ENCODE data around the gene NANOS3.
"Not testable (repeated sequence)": the region's sequence is repeated elsewhere in the genome, so short reads cannot be mapped to it uniquely, and the experiment has no call there.

The NANOS3 gene

DNA sequence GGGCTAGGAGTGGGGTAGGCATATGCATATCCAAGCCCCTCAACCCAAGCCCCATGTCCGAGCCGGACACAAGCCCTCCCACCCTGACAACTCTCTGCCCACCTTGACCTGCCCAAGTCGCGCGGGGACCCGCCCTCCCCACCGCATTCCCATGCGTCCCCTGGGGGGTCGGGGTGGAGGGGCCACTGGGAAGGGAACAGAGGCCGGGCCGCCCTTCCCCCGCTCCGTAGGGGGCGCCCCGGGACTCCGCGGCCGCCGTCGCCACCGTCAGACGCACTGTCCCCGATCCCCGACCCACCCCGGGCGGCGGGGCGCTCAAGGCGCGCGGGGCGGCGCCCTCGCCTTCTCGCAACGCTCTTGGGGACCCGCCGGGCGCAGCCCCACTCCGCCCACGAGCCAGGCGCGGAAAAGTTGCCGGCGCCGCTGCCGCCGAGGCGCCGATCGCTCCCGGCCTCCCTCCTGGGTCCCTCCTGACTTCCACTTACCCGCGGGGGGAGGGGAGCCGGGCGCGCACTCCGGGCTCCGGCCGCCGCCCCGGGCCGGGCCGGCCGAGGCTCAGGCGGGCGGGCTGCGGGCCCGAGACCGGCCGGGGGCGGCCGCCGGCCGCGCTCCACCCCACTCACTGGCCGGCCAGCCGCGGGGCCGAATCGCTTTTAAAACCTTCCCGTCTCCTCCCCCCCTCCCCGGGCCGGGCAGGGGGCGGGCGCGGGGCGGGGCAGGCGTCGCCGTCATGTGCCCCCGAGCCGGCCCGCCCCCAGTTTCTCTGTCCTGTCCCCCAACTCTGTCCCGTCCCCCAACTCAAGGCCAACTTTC lies 34.4 kb upstream of the NANOS3 start:
- DNase-seq = peak in 5 of 10 donors; percentile 54 to 92 (median 82)
- intact Hi-C loops (cut with DNase I) = no loop called here

DNA sequence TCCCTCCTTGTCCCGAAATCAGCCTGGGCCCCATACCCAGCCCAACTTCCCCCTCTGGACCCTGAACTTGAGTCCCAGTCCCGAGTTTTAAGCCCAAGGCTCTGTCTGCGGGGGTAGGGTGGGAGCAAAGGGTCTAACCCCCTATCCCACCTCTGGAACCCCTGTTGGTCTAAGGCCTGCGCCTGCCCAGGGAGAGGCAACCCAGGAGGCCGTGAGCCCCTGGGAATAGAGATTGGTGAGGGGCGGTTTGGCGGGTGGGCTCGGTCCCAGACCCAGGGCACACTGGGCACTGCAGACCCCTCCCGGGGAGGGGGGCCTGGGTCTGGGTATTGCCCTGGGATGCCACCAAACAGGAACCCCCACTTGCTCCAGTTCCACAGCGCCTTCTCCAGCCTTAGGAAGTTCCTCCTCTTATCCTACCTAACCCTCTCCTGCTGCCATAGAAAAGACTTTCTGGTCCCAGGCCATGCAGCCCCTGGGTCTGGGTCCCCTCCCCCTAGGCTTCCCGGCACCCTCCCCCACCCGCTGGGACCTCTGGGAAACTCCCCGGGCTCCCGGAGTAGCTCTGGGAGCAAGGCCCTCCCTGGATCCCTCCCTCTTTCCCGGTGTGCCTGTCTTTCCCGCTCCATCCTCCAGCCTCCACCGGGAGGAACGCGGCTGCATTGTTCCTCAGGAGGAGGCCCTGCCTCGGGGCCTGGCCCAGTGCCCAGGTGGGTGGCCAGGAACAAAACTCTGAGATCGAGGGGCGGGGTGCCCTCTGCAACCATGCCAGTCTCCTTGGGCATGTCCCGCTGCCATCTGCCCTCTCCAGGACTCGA lies 33.6 kb upstream of the NANOS3 start:
- peak in 2 of 10 donors; percentile 81 to 87 for DNase-seq
- intact Hi-C loops (cut with DNase I) = no loop called here

DNA sequence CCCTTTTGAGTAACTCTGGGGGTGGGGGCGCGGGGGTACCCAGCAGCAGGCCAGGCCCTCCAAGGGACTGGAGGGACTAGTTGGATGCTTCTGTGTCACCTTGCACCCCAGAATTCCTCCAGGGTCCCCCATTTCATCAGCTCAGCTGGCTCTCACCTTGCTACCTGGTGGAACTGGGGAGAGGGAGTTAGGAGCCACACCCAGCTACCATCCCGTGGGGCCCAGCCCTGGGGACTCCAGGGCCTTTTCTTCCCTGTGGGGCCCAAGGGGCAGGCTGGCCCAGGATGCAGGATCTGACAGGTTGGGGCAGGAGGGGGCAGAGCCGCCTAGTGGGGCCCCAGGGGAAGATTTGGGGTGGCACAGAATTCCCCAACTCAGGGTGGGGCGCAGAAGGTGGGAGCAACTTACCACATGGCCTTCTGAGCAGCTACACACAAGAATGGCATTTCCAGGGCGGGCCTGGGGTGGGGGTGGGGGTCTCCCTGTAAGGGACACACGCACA lies 32.8 kb upstream of the NANOS3 start:
- DNase-seq = no peak
- intact Hi-C loops (cut with DNase I) = no loop called here

DNA sequence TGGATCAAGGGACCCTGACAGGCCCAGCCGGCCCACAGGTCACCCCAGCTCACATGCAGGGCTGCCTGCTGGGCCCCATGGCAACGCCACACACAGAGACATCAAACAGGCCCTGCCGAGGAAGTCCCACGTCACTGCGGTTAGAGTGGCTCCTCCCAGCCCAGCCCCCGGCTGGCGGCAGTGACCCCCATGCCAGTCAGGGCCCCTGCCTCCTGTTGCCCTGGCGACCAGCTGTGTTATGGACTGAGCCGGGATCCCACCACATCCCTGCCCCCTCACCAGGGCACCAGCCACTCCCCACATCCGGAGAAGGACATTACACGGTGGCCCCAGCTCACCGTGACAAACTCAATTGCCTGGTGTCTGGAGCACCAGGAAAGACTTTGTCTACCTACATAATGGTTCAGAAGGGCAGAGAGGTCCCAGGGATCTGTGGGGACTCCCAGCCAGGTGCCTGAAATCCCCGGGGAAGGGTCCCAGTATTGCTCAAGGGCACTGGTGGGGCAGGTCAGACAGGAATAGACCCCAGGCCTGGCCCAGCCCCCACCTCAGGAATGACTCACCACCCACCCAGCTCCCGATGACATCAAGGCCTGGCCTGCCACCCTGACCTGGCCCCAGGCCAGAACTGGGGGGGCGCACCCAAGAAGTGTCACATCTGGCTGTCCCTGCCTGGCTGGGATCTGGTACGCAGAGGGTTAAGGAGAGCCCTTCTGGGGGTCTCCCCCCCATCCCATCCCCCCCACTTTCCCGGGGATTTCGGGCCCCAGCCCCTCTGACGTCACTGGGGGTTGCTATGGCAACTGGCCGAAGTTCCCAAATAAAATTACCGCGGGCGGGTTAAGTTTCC lies 30.2 kb upstream of the NANOS3 start:
- peak in 8 of 10 donors; percentile 50 to 92 (median 64) for DNase-seq
- intact Hi-C loops (cut with DNase I) = no loop called here

DNA sequence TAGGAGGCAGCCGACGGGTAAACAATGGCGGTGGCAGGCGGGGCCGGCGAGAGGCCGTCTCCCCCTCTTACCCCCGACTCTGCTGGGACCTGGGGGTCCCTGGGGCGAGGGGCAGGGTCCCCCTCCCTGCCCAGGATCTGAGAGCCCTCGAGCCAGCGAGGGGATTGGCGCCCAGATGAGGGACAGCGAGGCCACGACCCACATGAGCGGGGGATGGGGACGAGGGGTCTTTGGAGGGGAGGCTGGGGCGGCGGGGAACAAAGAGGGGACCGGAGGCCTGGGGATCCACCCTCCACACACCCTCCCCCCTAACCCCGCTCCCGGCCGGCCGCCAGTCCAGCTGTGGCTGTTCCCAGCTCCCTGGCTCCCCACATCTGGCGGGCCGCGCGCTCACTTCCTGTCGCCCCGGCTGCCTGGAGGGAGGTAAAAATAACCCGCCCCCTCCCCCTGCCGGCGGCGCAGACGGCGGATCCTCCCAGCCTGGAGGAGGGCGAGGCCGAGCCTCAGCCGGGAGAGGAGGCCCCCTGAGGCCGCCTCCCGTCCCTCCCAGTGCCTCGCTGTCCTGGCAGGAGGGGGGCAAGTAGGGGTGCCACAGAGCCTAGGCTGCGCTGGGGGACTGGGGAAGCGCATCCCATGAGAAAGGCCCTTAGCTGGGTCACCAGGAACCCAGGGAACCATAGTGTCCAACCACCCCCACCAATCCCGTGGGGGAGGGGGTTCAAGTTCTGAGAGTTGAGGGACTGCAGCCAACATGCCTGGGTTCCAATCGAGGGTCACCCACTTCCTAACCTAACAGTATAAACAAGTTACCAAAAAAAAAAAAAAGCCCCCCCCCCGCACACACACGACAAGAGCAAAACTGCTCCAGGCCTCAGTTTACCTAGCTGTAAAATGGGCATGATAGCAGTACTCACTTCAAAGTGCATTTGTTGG lies 29.3 kb upstream of the NANOS3 start:
- intact Hi-C loops (cut with DNase I) = no loop called here
- peak; percentile 62 to 96 (median 78) for DNase-seq

DNA sequence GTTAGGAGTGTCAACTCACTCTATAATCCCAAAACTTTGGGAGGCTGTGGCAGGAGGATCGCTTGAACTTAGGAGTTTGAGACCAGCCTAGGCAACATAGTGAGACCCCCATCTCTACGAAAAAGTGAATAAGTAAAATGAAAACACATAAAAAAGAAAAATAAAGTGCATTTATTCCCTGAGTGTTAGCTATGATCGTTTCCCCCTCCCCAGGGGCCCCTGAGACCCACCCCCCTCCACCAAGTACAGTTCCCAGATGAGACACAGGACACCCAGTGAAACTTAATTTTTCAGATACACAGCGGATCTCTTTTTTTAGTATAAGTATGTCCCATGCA lies 28.6 kb upstream of the NANOS3 start:
- DNase-seq = no peak
- intact Hi-C loops (cut with DNase I) = no loop called here

DNA sequence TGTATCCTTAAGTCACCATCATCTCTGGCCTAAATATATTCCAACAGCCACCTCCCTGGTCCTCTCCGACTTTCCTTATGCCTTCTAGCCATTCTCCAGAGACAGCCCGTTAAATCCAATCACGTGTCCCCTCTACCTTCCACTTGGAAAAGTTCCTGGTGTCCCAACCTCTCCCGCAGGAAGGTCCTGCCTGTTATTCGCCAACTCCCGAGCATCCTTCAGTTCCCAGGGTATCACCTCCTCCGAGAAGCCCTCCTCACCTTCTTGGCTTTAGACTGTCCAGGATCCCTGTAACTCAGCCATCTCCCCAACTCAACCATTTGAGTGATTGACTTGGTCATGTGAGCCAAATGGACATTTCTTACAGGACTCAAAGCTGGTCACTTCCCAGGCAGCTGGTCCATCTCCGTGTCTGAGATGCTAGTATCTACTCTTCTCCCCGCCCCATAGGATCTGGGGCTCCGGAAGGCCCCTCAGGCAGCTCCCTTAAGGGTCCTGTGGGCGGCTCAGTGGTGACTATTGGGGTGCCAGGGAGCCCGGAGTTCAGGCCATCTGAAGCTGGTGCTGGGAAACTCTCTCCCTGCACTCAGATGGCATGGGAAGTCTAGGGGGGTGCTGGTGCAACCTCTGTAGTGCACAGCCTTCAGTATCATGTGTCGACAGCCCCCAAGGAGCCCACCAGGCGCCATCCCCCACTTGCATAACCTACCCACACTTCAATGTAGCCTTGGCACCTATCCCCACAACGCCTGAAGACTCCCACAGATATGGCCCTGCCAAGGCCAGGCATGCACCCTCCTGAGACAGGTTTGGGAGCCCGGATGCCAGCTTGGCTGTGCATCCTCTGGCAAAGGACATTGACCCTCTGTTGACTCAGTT lies 27.9 kb upstream of the NANOS3 start:
- no peak for DNase-seq

DNA sequence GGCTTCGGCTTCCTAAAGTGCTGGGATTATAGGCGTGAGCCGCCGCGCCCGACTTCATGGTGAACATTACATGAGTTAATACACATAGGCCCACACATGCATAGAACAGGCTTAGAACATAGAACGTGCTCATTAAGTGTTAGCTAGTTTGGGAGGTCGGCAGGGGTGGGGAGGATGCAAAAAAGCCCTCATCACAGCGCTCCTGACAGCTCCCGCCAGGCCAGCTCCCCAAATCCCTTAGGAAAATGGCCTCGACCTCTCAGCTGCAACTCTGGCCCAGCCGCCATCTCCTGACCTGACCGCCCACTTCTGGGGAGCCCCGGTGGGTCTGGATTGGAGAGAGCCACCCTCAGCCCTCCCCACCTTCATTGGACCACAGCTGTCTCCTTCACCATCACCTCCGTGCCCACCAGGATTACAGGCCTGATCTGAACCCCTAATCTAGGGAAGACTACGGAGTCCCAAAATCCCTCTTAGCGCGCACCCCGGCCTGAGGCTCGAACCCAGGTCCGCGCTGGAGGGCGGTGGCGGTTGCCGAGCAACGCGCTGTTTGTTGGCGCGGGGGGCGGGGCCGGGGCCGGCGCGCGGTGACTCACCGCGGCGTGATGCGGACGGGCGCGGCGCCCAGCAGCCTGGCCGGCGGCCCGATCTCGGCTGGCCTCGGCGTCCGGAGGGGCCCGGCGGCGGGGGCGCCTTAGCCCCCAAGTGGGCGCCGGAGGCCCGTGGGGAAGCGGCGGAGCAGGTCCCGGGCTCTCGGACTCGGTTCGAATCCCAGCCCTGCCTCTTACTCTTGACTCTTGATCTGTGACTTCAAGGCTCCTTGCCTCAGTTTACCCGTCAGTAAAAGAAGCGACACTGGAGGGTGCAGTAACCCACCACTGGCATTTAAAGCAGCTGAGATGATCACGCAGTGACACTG lies 26.7 kb upstream of the NANOS3 start:
- intact Hi-C loops (cut with DNase I) = no loop called here
- DNase-seq = peak; percentile 61 to 97 (median 70)

More for the DNA sequence above, 27.9 kb upstream of the NANOS3 start:
- intact Hi-C loops (cut with DNase I) = no loop called here

DNA sequence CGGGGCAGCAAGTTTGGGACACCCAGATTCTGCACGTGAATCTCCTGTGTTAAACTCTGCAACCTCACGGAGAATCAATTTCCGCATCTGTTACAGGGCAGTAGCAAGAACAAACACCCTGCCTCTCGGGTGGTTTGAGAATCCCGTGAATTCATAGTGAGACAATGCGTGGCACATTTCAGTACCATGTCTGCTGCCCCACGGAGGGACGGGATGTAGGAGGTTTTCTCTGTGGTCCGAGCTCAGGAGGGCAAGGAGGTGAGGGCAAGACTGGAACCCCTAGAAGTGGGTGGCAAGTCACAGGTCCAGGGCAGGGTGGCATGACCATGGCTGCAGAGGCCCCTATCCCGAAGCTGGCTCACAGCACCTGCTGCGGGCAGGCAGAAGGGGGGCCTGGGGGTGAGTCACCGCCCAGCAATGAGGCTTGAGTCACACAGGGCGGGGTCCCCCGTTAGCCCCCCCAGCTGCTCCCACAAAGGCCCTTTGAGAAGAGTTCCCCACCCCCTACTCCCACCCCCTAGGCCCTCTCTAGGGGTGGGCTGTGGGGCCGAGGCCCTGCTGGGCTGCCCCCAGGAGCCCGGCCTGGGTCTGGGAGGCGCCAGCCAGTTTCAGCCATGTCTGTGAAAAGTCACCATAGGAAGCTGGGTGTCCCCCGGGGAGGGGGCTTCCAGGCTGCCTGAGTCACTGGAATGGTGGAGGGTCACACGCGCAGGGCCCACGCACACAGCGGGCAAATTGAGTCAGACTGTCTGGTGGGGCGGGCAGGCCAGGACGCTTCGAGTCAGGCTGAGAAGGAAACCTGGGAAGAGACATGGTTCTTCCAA lies 25.8 kb upstream of the NANOS3 start:
- intact Hi-C loops (cut with DNase I) = no loop called here
- peak in 7 of 10 donors; percentile 52 to 95 (median 78) for DNase-seq

DNA sequence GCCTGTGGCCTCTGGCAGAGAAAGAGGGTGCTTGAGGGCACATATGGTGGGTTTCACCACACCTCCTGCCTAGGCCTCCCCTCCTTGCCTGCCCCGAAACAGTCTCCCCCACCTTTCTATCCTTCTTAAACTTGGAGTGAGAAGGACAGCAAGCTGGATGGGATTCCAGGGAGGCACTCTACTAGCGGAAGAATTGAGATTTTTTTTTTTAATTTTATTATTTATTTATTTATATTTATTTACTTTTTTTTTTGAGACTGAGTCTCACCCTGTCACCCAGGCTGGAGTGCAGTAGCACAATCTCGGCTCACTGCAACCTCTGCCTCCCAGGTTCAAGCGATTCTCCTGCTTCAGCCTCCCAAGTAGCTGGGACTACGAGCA lies 25.2 kb upstream of the NANOS3 start:
- intact Hi-C loops (cut with DNase I); DNase-seq: not testable (repeated sequence)

DNA sequence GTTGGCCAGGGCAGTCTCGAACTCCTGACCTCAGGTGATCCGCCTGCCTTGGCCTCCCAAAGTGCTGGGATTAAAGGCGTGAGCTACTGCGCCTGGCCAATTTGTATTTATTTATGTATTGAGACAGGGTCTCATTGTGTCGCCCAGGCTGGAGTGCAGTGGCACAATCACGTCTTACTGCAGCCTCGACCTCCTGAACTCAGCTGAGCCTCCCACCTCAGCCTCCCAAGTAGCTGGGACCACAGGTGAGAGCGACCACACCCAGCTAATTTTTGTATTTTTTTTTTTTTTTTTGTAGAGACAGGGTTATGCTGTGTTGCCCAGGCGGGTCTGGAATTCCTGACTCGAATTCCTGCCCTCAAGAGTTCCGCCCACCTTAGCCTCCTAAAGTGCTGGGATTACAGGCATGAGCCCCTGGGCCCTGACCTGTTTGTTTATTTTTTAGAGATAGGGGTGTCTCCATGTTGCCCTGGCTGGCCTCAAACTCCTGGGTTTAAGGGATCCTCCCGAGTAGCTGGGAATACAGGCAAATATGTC lies 24.7 kb upstream of the NANOS3 start:
- intact Hi-C loops (cut with DNase I); DNase-seq: not testable (repeated sequence)

DNA sequence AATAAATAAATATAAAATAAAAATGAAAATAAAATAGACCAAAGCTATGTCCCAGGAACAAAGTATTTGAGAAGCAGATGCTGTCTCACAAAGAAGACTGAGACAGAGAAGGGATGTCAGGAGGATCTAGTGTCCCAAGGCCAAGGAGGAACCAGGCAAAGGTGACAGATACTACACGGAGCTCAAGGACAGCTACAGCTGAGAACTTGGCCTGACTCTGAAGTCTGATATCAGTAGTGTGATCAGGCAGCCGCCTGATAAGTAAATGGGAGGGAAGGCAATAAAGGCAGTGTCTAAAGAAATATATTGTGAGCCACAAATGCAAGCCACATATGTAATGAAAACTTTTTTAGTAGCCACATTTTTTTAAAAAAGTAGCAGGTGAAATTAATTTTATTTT lies 20.4 kb upstream of the NANOS3 start:
- no peak for DNase-seq
- intact Hi-C loops (cut with DNase I) = no loop called here

DNA sequence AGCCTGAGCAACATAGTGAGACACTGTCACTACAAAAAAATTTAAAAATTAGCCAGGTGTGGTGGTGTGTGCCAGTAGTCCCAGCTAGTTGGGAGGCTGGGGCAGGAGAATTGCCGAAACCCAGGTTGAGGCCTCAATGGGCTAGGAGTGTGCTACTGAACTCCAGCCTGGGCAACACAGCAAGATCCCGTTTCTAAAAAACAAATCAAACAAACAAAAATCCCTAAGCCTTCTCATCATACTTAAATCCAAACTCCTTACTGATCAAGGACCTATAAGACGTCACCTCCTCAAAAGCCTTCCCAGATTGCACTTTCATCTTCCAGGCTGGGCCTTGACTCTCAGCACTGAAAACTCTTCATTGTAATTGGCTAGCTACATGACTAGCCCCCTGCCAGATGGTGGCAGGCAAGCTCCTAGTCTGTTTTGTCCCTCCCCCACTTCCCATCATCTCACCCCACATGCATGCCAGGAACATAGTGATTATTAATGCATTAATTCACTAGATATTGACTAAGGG lies 17.5 kb upstream of the NANOS3 start:
- intact Hi-C loops (cut with DNase I) = no loop called here
- no peak for DNase-seq

DNA sequence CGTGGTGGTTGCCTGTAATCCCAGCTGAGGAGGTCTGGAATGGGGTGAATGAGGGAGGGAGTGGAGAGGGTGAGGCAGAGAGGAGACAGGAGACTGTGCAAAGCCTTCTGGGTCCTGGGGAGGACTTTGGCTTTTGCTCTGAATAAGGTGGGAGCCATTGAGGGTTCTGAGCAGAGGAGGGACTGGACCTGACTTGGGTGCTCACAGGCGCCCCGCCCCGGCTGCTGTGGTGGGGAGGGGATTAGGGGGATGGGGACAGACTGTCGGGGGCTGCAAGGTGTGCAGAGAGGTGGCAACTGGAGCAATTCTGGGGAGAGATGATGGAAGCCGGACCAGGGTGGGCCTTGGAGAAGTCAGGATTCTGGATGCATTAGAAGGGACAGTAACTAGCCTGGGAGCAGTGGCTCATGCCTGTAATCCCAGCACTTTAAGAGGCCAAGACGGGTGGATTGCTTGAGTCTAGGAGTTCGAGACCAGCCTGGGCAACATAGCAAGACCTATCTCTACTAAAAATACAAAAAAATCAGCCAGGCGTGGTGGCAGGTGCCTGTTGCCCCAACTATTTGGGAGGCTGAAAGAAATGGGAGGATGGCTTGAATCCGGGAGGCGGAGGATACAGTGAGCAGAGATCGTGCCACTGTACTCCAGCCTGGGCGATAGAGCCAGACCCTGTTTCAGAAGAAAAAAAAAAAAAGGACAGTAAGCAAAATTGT lies 16.1 kb upstream of the NANOS3 start:
- DNase-seq = no peak
- intact Hi-C loops (cut with DNase I) = no loop called here

DNA sequence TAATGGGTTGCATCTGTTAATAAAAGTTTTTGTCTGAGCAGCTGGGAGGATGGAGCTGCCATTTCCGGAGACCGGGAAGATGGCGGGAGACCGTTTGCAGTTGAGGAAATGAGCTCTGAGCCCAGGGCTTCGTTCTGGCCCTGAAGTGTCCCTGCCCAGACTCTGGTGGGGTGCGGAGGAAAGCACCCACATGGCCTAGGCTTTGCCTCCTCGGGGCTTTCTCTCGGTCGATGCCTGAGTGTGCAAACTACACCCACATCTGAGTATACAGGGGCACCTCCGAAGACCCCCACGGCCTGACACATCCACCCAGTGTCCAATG lies 15.6 kb upstream of the NANOS3 start:
- DNase-seq = no peak
- intact Hi-C loops (cut with DNase I) = no loop called here
